IMR-90 (cell line): Measurements from ENCODE around the gene ATP6V0A4. TPM values are rescaled to one million over a fixed set of nuclear protein-coding genes. Genes with fewer than 3 reads are reported as not detected.

ENCODE experiments used
- ATAC-seq: fragments of 200-7000 bp; cut with Tn5 transposase; 2 replicates; pipeline ENCODE4 v1.9.1; 2020; ENCODE audit warnings: low read depth, mild to moderate bottlenecking, moderate library complexity
- BruUV-seq: library from RNA; stranded (reverse); fragments of 400-500 nt; replicated peaks from 2 replicates; lab custom pipeline; 2021; lab: Mats Ljungman, UMichigan
- CTCF ChIA-PET: fragments of 300-600 bp; formaldehyde crosslinking; extraction: SDS; loops from one replicate; lab custom pipeline; 2021; ENCODE audit warnings: antibody characterized with exemption; lab: Yijun Ruan, JAX
- POLR2A ChIA-PET: fragments of 300-600 bp; sonication (Branson Sonifier 250); formaldehyde crosslinking; loops from one replicate; lab custom pipeline; 2022; ENCODE audit warnings: antibody characterized with exemption; ENCODE audit not compliant: unreplicated experiment; lab: Charles Lee
- DNase-seq: peaks from one replicate; pipeline ENCODE4 v3.0.0; 2013
- H2AFZ ChIP-seq: replicated peaks from 2 replicates; pipeline ENCODE3; 2013; ENCODE audit warnings: low read length, mild to moderate bottlenecking; ENCODE audit not compliant: poor library complexity
- H2AK5ac ChIP-seq: 2 replicates; pipeline ENCODE4 v1.6.1; 2013; ENCODE audit warnings: low read depth, low read length, inconsistent platforms
- H2AK9ac ChIP-seq: replicated peaks from 2 replicates; pipeline ENCODE3; 2013; ENCODE audit warnings: mild to moderate bottlenecking, low read depth, low read length, moderate library complexity; ENCODE audit not compliant: poor library complexity
- H2BK120ac ChIP-seq: 2 replicates; pipeline ENCODE4 v1.6.1; 2013; ENCODE audit warnings: low read depth, low read length, inconsistent platforms
- H2BK15ac ChIP-seq: 3 replicates; pipeline ENCODE4 v1.6.1; 2013; ENCODE audit warnings: low read depth, low read length, inconsistent platforms
- H2BK20ac ChIP-seq: 2 replicates; pipeline ENCODE4 v1.6.1; 2013; ENCODE audit warnings: low read depth, mild to moderate bottlenecking, inconsistent platforms, low read length, moderate library complexity
- H2BK5ac ChIP-seq: 2 replicates; pipeline ENCODE4 v1.6.1; 2013; ENCODE audit warnings: mild to moderate bottlenecking, low read depth, low read length, inconsistent platforms; ENCODE audit not compliant: poor library complexity, severe bottlenecking
- H3K14ac ChIP-seq: replicated peaks from 2 replicates; pipeline ENCODE4 v1.6.1; 2013; ENCODE audit warnings: low read depth, low read length, inconsistent platforms
- H3K18ac ChIP-seq: 2 replicates; pipeline ENCODE4 v1.6.1; 2013; ENCODE audit warnings: low read depth, low read length, control low read depth
- H3K23ac ChIP-seq: 2 replicates; pipeline ENCODE4 v1.6.1; 2013; ENCODE audit warnings: low read depth, low read length, inconsistent platforms
- H3K27ac ChIP-seq: 2 replicates; pipeline ENCODE4 v1.5.1; 2013; ENCODE audit warnings: mild to moderate bottlenecking, control low read depth, low read length; ENCODE audit not compliant: insufficient read depth
- H3K27me3 ChIP-seq: 2 replicates; pipeline ENCODE4 v1.6.1; 2013; ENCODE audit warnings: low read length; ENCODE audit not compliant: control insufficient read depth, insufficient read depth
- H3K36me3 ChIP-seq: 2 replicates; pipeline ENCODE4 v1.6.1; 2013; ENCODE audit warnings: low read length, mixed read lengths; ENCODE audit not compliant: control insufficient read depth, insufficient read depth
- H3K4ac ChIP-seq: 2 replicates; pipeline ENCODE4 v1.6.1; 2013; ENCODE audit warnings: low read depth, low read length, inconsistent platforms
- H3K4me1 ChIP-seq: 2 replicates; pipeline ENCODE4 v1.6.1; 2013; ENCODE audit warnings: low read length, mixed read lengths; ENCODE audit not compliant: control insufficient read depth, insufficient read depth
- H3K4me2 ChIP-seq: 2 replicates; pipeline ENCODE4 v1.6.1; 2013; ENCODE audit warnings: low read depth, mild to moderate bottlenecking, control low read depth, low read length, moderate library complexity
- H3K4me3 ChIP-seq: 2 replicates; pipeline ENCODE4 v1.5.1; 2013; ENCODE audit warnings: low read depth, mild to moderate bottlenecking, control low read depth, low read length, moderate library complexity; ENCODE audit not compliant: insufficient read depth
- H3K56ac ChIP-seq: 2 replicates; pipeline ENCODE4 v1.6.1; 2013; ENCODE audit warnings: low read length, inconsistent platforms; ENCODE audit not compliant: insufficient read depth; ENCODE audit errors: extremely low read depth
- H3K79me1 ChIP-seq, 2 experiments: 2 replicates each; pipeline ENCODE4 v1.6.1; 2013; ENCODE audit warnings: low read length in 2 of 2, inconsistent platforms in 1 of 2, low read depth in 1 of 2
- H3K9ac ChIP-seq: 2 replicates; pipeline ENCODE4 v1.6.1; 2013; ENCODE audit warnings: low read depth, low read length, control low read depth
- H3K9me1 ChIP-seq: 2 replicates; pipeline ENCODE4 v1.6.1; 2013; ENCODE audit warnings: low read length, inconsistent platforms; ENCODE audit not compliant: insufficient read depth
- H3K9me3 ChIP-seq: 2 replicates; pipeline ENCODE4 v1.6.1; 2013; ENCODE audit warnings: low read length; ENCODE audit not compliant: control insufficient read depth, insufficient read depth
- H4K20me1 ChIP-seq: 2 replicates; pipeline ENCODE4 v1.6.1; 2013; ENCODE audit warnings: low read length, inconsistent platforms; ENCODE audit not compliant: insufficient read depth
- H4K5ac ChIP-seq: 2 replicates; pipeline ENCODE4 v1.6.1; 2013; ENCODE audit warnings: mild to moderate bottlenecking, low read depth, low read length, control low read depth
- H4K8ac ChIP-seq, 2 experiments: 2 replicates each; pipeline ENCODE4 v1.6.1; 2013; ENCODE audit warnings: low read depth in 2 of 2, low read length in 2 of 2, control low read depth in 1 of 2, inconsistent platforms in 1 of 2
- H4K91ac ChIP-seq: 2 replicates; pipeline ENCODE4 v1.6.1; 2013; ENCODE audit warnings: low read depth, low read length, inconsistent platforms; ENCODE audit not compliant: insufficient read depth
- CTCF ChIP-seq: conservative IDR thresholded peaks from 2 replicates; pipeline ENCODE4 v1.5.1; 2012; ENCODE audit warnings: mild to moderate bottlenecking, low read depth, low read length, improper control_type of control experiment
- MAFK ChIP-seq: IDR thresholded peaks from 2 replicates; pipeline ENCODE4 v1.6.1; 2012; ENCODE audit warnings: low read depth, low read length, improper control_type of control experiment
- NFE2L2 ChIP-seq: fragments of 150-350 bp; IDR thresholded peaks from 2 replicates; pipeline ENCODE4 v1.6.1; 2016; ENCODE audit warnings: low read depth, mild to moderate bottlenecking, low read length
- RAD21 ChIP-seq: IDR thresholded peaks from 2 replicates; pipeline ENCODE4 v1.6.1; 2012; ENCODE audit warnings: low read length, improper control_type of control experiment
- WGBS, 2 experiments: methylation state at CpG; one replicate each; pipeline versions ENCODE4 v1.1.5 to v1.1.7; 2013; ENCODE audit warnings: missing lambda C conversion rate in 2 of 2; ENCODE audit not compliant: insufficient read length in 1 of 2; ENCODE audit errors: extremely low coverage in 2 of 2; 5-methylcytosine and 5-hydroxymethylcytosine counted together
- dilution Hi-C: fragments of 300-500 bp; cut with HindIII; formaldehyde crosslinking; loops from one replicate; pipeline ENCODE4 v1.14.3; 2018; ENCODE audit warnings: low sequenced_read_pairs; ENCODE audit not compliant: unreplicated experiment
- in situ Hi-C: fragments of 300-500 bp; cut with MboI; formaldehyde crosslinking; loops from 3 replicates; pipeline ENCODE4 v1.14.3; 2019; ENCODE audit warnings: low sequenced_read_pairs, inconsistent platforms, mixed read lengths
- intact Hi-C: fragments of 100-400 bp; cut with micrococcal nuclease; formaldehyde crosslinking; loops from 2 replicates; pipeline ENCODE4 v1.10.0; 2022
- polyA plus RNA-seq, 3 experiments: library from polyadenylated mRNA; depleted of rRNA; stranded (reverse); fragments of >200 nt; gene quantifications; 2 replicates each; pipeline ENCODE4 v1.2.3, GENCODE V29; 2012; ENCODE audit warnings: low replicate concordance in 1 of 3
- total RNA-seq: library from RNA; depleted of rRNA; stranded (reverse); fragments of >200 nt; gene quantifications from 2 replicates; pipeline ENCODE4 v1.2.3, GENCODE V29; 2012
- TF ChIP-seq, protein P1 (sequence below): fragments of 150-350 bp; IDR thresholded peaks from 2 replicates; pipeline ENCODE4 v1.6.1; 2016; ENCODE audit warnings: low read depth, mild to moderate bottlenecking, low read length, moderate library complexity, borderline replicate concordance

The ATP6V0A4 gene
- total and polyA plus RNA-seq, 2 of the 4 experiments (the other 2 are of a cell fraction) = 0.05 to 0.18 TPM

GRCh38 chr7:138741453-138741735, 56.6 kb downstream of the ATP6V0A4 start:
- no peak overlapping the region for H2AK9ac ChIP-seq
- no peaks in the 10 kb centered on the region; the same call in 1 of the 2 replicates for H3K9me1 ChIP-seq
- H3K27me3 ChIP-seq = no peaks in the 10 kb centered on the region; the same call in 1 of the 2 replicates
- ChIA-PET CTCF (no interaction called here), POLR2A (no interaction called here)
- H3K36me3 ChIP-seq = no peaks in the 10 kb centered on the region
- DNase-seq = no peak
- ATAC-seq = no peak
- BruUV-seq = no TSS peak
- H2AFZ ChIP-seq = no peak overlapping the region
- H3K79me1 ChIP-seq = no peaks in the 10 kb centered on the region
- H3K14ac ChIP-seq = no peak overlapping the region
- H3K4ac ChIP-seq = no peak overlapping the region
- H3K18ac ChIP-seq = no peak overlapping the region
- H2AK5ac ChIP-seq = no peak overlapping the region
- H3K56ac ChIP-seq = no peak overlapping the region
- in situ Hi-C loops (loop anchor here (25.0 kb wide), 1 partner anchor 1129 kb away; no protein-coding TSS in a partner anchor), intact Hi-C loops (no loop called here), dilution Hi-C loops (no loop called here)
- no peak overlapping the region for H4K8ac ChIP-seq
- WGBS, 2 experiments = no CpG with 5 or more reads among the region's 5 CpGs
- H3K4me2 ChIP-seq = no peak overlapping the region
- TF ChIP-seq NFE2L2 (no peak), MAFK (no peak), RAD21 (no peak), CTCF (no peak)
- TF ChIP-seq, protein P1, sequence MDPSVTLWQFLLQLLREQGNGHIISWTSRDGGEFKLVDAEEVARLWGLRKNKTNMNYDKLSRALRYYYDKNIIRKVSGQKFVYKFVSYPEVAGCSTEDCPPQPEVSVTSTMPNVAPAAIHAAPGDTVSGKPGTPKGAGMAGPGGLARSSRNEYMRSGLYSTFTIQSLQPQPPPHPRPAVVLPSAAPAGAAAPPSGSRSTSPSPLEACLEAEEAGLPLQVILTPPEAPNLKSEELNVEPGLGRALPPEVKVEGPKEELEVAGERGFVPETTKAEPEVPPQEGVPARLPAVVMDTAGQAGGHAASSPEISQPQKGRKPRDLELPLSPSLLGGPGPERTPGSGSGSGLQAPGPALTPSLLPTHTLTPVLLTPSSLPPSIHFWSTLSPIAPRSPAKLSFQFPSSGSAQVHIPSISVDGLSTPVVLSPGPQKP = no peak
- H3K4me3 ChIP-seq = no peak overlapping the region
- no peak overlapping the region for H4K91ac ChIP-seq
- H2BK15ac ChIP-seq = no peak overlapping the region
- no peak overlapping the region for H4K5ac ChIP-seq
- H3K27ac ChIP-seq = no peak overlapping the region
- no peak overlapping the region for H3K23ac ChIP-seq
- no peaks in the 10 kb centered on the region for H3K4me1 ChIP-seq
- H2BK20ac ChIP-seq = no peak overlapping the region
- no peak overlapping the region for H2BK5ac ChIP-seq
- no peak overlapping the region for H2BK120ac ChIP-seq
- H4K20me1 ChIP-seq = no peaks in the 10 kb centered on the region
- no peak overlapping the region for H3K9ac ChIP-seq
- H3K9me3 ChIP-seq = no peaks in the 10 kb centered on the region
